ENCODE results near the gene PKDREJ. TPM values are rescaled to one million over a fixed set of nuclear protein-coding genes. Genes with fewer than 3 reads are reported as not detected.

The PKDREJ gene
- total RNA-seq, 2 experiments from 2014 or later: not detected

DNA sequence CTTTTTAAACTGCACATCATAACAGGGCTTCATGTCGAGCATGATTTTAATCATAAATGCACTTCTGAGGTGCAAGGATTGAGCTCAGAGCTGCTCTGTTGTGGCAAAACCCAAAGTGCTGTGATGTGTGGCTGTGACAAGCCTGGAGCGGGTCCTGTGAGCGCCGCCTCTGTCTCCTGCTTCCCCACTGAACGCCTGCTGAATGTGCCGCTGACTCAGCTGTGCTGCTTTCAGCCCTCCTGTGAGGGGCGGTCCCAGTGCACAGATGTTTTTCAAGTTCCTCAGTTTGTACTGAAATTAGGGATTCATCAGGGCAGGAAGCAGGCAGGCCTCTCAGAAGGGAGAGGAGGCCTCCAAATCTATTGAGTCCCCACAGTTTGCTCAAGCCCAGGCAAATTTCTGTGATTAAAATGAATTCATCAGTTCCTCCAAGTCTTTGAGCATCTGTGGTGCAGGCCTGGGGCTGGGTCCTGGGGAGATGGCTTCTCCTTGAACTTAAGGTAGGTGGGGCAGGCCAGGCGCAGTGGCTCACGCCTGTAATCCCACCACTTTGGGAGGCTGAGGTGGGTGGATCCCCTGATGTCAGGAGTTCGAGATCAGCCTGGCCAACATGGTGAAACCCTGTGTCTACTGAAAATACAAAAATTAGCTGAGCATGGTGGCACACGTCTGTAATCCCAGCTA is 30.6 kb upstream of the PKDREJ start:
- no peaks in the 10 kb centered on the region for H3K9me3 Mint-ChIP-seq
- H3K4me3 Mint-ChIP-seq: no peak overlapping the region
- no peak for ATAC-seq
- ChIA-PET POLR2A (no interaction called here), CTCF (no interaction called here)
- H3K4me1 Mint-ChIP-seq (ENCODE audit: low read depth): peaks cover 21% of the 10 kb centered on the region
- peak; percentile 56 for DNase-seq
- intact Hi-C loops (cut with micrococcal nuclease): no loop called here
- H3K27ac Mint-ChIP-seq: peak overlapping the region; percentile 30
- peaks cover 2% of the 10 kb centered on the region for H3K27me3 Mint-ChIP-seq
- TF ChIP-seq, protein P1, sequence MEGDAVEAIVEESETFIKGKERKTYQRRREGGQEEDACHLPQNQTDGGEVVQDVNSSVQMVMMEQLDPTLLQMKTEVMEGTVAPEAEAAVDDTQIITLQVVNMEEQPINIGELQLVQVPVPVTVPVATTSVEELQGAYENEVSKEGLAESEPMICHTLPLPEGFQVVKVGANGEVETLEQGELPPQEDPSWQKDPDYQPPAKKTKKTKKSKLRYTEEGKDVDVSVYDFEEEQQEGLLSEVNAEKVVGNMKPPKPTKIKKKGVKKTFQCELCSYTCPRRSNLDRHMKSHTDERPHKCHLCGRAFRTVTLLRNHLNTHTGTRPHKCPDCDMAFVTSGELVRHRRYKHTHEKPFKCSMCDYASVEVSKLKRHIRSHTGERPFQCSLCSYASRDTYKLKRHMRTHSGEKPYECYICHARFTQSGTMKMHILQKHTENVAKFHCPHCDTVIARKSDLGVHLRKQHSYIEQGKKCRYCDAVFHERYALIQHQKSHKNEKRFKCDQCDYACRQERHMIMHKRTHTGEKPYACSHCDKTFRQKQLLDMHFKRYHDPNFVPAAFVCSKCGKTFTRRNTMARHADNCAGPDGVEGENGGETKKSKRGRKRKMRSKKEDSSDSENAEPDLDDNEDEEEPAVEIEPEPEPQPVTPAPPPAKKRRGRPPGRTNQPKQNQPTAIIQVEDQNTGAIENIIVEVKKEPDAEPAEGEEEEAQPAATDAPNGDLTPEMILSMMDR (IDR thresholded peaks at IDR 0.05): no peak
- H3K36me3 Mint-ChIP-seq (ENCODE audit: low read depth): peaks cover 16% of the 10 kb centered on the region

DNA sequence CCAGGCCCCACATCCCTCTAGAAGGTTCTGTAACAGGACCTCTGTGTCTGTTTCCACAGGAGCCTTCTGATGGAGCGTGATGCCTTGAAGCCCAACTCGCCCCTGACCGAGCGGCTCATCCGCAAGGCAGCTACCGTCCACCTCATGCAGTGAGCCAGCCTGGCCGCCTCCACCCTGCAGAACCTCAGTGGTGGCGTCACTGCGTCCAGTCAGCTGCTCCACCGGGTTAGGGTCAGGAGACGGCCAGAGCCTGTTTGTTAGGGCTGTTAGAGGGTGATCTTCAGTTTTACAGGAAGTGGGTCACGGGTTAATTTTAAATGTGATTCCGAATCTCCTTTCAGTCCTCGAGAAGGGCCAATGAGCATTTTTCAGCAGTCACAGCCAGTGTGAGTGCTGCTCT is 29.6 kb upstream of the PKDREJ start:
- Mint-ChIP-seq H3K36me3 (ENCODE audit: low read depth) (peaks cover 11% of the 10 kb centered on the region), H3K27me3 (no peaks in the 10 kb centered on the region), H3K4me1 (ENCODE audit: low read depth) (peaks cover 26% of the 10 kb centered on the region), H3K27ac (no peak overlapping the region), H3K9me3 (no peaks in the 10 kb centered on the region), H3K4me3 (no peak overlapping the region)
- no peak for ATAC-seq
- intact Hi-C loops (cut with micrococcal nuclease): no loop called here
- TF ChIP-seq, protein P1 (IDR thresholded peaks at IDR 0.05): no peak
- CTCF ChIA-PET: no interaction called here
- DNase-seq: no peak
- POLR2A ChIA-PET: no interaction called here

GRCh38 chr22:46292173-46292572 is 29.0 kb upstream of the PKDREJ start:
- no peak overlapping the region for H3K27ac Mint-ChIP-seq
- intact Hi-C loops (cut with micrococcal nuclease): no loop called here
- TF ChIP-seq, protein P1 (IDR thresholded peaks at IDR 0.05): no peak
- peaks cover 6% of the 10 kb centered on the region for H3K36me3 Mint-ChIP-seq (ENCODE audit: low read depth)
- ChIA-PET POLR2A (no interaction called here), CTCF (no interaction called here)
- H3K4me3 Mint-ChIP-seq: no peak overlapping the region
- ATAC-seq (no peak), DNase-seq (no peak)
- H3K27me3 Mint-ChIP-seq: no peaks in the 10 kb centered on the region
- peaks cover 28% of the 10 kb centered on the region for H3K4me1 Mint-ChIP-seq (ENCODE audit: low read depth)
- H3K9me3 Mint-ChIP-seq: no peaks in the 10 kb centered on the region

GRCh38 chr22:46290843-46291785 is 28.0 kb upstream of the PKDREJ start:
- CTCF ChIA-PET: interaction anchor here (1.2 kb wide), 1 partner anchor 21 kb away, joined by 3 read pairs; no protein-coding TSS in a partner anchor
- intact Hi-C loops (cut with micrococcal nuclease): no loop called here

More at GRCh38 chr22:46290843-46291785, 28.0 kb upstream of the PKDREJ start:
- ATAC-seq (no peak), DNase-seq (no peak)
- Mint-ChIP-seq H3K4me3 (no peak overlapping the region), H3K27me3 (no peaks in the 10 kb centered on the region), H3K27ac (no peak overlapping the region), H3K36me3 (ENCODE audit: low read depth) (peaks cover 6% of the 10 kb centered on the region), H3K9me3 (no peaks in the 10 kb centered on the region), H3K4me1 (ENCODE audit: low read depth) (peaks cover 27% of the 10 kb centered on the region)
- POLR2A ChIA-PET: no interaction called here
- TF ChIP-seq, protein P1 (IDR thresholded peaks at IDR 0.05): no peak
